Measurements from ENCODE around the gene RHBDD3.
A peak's percentile ranks its signal among the peaks of the same experiment; 100 is the strongest.

RHBDD3 gene

DNA sequence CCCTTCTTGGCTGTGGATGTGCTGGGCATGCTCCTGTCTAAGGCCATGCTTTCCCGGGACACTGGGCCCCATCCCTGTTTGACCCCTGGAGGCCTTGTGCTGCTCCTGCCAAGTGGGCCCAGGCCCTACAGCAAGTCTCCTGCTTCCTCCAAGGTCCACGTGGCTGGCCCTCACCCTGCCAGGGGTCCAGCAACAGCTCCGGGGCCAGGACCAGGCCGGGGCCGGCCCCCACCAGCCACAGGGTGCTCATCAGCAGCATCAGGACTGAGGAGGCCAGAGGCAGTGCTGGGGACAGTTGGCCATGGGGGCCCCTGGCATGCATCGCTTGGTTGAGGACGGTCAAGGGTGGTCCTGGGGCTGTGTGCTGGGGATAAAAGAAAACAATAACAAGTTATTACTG lies 2.5 kb downstream of the RHBDD3 start:
- Histone ChIP-seq H3K79me2 (ENCODE audit: control insufficient read depth, insufficient read depth, low read length) (peaks cover 39% of the 10 kb centered on the region), H3K4me3 (ENCODE audit: low read length) (no peak overlapping the region), H3K18ac (ENCODE audit: low read length) (no peak overlapping the region), H3K27ac (ENCODE audit: low read depth, low read length) (no peak overlapping the region), H3K27me3 (ENCODE audit: insufficient read depth, low read length, poor library complexity) (no peaks in the 10 kb centered on the region), H3K4ac (ENCODE audit: low read depth, low read length) (no peak overlapping the region), H2BK5ac (ENCODE audit: low read length) (no peak overlapping the region), H2BK120ac (ENCODE audit: low read depth, low read length) (no peak overlapping the region), H2BK15ac (replicated peaks; ENCODE audit: low read depth) (no peak overlapping the region), H3K4me2 (ENCODE audit: low read length) (no peak overlapping the region), H3K79me1 (ENCODE audit: low read length) (peaks cover 13% of the 10 kb centered on the region), H4K8ac (ENCODE audit: low read depth, low read length) (no peak overlapping the region), H4K5ac (ENCODE audit: low read length) (no peak overlapping the region), H3K23ac (ENCODE audit: low read length) (no peak overlapping the region), H3K56ac (ENCODE audit: low read length) (no peak overlapping the region), H3K36me3 (ENCODE audit: control insufficient read depth, insufficient read depth, low read length) (peaks cover 13% of the 10 kb centered on the region), H3K9ac (ENCODE audit: low read length) (no peak overlapping the region), H3K4me1 (ENCODE audit: control insufficient read depth, low read depth, low read length) (peaks cover 11% of the 10 kb centered on the region), H2AK5ac (ENCODE audit: low read length) (no peak overlapping the region)
- DNase-seq = no peak
- WGBS (ENCODE audit: extremely low coverage, insufficient coverage, low lambda C conversion rate) = no CpG with 5 or more reads among the region's 7 CpGs

DNA sequence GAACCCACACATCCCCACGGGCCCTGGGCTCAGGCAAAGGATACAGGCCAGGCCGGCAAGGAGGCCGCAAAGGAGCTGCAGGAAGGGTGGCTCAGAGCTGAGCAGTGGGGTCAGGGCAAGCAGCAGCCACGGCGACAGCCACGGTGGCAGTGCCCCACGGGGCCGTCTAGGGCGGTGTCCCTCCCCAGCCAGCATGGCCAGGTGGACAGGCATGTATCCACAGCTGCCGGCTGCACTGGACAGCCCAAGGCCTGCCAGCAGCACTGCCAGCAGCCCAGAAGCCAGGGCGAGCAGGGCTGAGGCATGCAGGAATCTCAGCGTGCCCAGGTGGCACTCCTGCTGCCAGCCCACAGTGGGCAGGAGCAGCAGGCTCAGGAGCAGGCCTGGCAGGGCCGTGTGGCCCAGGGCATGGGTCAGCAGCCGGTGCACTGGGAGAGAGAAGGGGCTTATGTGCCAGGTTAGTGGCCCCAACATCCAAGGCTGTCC lies 3.9 kb downstream of the RHBDD3 start:
- Histone ChIP-seq H2BK120ac (ENCODE audit: low read depth, low read length) (no peak overlapping the region), H3K79me1 (ENCODE audit: low read length) (peaks cover 13% of the 10 kb centered on the region), H3K27me3 (ENCODE audit: insufficient read depth, low read length, poor library complexity) (no peaks in the 10 kb centered on the region), H2AK5ac (ENCODE audit: low read length) (no peak overlapping the region), H3K9ac (ENCODE audit: low read length) (no peak overlapping the region), H3K4me1 (ENCODE audit: control insufficient read depth, low read depth, low read length) (peaks cover 6% of the 10 kb centered on the region), H2BK5ac (ENCODE audit: low read length) (no peak overlapping the region), H4K8ac (ENCODE audit: low read depth, low read length) (no peak overlapping the region), H3K23ac (ENCODE audit: low read length) (no peak overlapping the region), H3K79me2 (ENCODE audit: control insufficient read depth, insufficient read depth, low read length) (peaks cover 25% of the 10 kb centered on the region), H3K4me2 (ENCODE audit: low read length) (no peak overlapping the region), H3K4me3 (ENCODE audit: low read length) (no peak overlapping the region), H3K56ac (ENCODE audit: low read length) (no peak overlapping the region), H3K27ac (ENCODE audit: low read depth, low read length) (no peak overlapping the region), H2BK15ac (replicated peaks; ENCODE audit: low read depth) (no peak overlapping the region), H3K36me3 (ENCODE audit: control insufficient read depth, insufficient read depth, low read length) (peaks cover 10% of the 10 kb centered on the region), H3K18ac (ENCODE audit: low read length) (no peak overlapping the region), H3K4ac (ENCODE audit: low read depth, low read length) (no peak overlapping the region), H4K5ac (ENCODE audit: low read length) (no peak overlapping the region)
- DNase-seq = no peak
- WGBS (ENCODE audit: extremely low coverage, insufficient coverage, low lambda C conversion rate) = no CpG with 5 or more reads among the region's 14 CpGs

DNA sequence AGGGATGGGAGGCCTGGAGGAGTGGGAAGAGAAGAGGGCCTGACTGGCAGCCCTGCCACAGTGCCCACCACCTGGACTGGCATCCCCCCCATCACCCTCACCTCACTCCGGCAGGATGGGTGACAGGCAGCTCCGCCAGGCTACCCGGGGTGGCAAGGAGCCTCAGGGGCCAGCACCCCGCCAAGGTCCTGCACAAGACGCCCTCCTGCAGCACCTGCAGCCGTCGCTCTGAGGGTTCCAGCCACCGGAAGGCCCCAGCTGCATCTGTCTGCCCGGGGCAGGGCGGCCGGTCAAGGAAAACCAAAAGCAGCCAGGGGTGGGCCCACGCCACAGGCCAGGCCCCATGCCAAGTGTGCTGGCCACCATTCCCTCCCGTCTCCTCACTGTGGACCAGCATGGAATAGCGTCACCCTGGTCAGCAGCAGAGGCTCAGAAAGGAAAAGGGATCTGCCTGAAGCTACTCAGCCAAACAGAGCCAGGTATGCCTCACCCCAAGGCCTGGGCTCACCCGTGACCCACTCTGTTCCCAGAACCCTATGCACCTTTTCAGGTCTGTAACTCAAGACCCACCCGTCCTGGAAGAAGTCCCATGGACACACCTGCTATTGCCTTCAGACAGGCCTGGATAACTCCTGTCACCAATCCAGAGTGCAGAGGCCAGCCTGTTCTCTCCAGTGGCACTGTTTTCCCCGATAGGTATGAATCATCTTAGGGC lies 7.0 kb downstream of the RHBDD3 start:
- Histone ChIP-seq H3K79me2 (ENCODE audit: control insufficient read depth, insufficient read depth, low read length) (no peaks in the 10 kb centered on the region), H2BK5ac (ENCODE audit: low read length) (no peak overlapping the region), H3K4ac (ENCODE audit: low read depth, low read length) (no peak overlapping the region), H2AK5ac (ENCODE audit: low read length) (no peak overlapping the region), H2BK120ac (ENCODE audit: low read depth, low read length) (no peak overlapping the region), H4K5ac (ENCODE audit: low read length) (no peak overlapping the region), H3K27me3 (ENCODE audit: insufficient read depth, low read length, poor library complexity) (no peaks in the 10 kb centered on the region), H3K36me3 (ENCODE audit: control insufficient read depth, insufficient read depth, low read length) (peaks cover 7% of the 10 kb centered on the region), H3K4me1 (ENCODE audit: control insufficient read depth, low read depth, low read length) (no peaks in the 10 kb centered on the region), H3K79me1 (ENCODE audit: low read length) (peaks cover 7% of the 10 kb centered on the region), H3K9ac (ENCODE audit: low read length) (no peak overlapping the region), H3K4me2 (ENCODE audit: low read length) (no peak overlapping the region), H4K8ac (ENCODE audit: low read depth, low read length) (no peak overlapping the region), H3K4me3 (ENCODE audit: low read length) (no peak overlapping the region), H3K18ac (ENCODE audit: low read length) (no peak overlapping the region), H3K56ac (ENCODE audit: low read length) (no peak overlapping the region), H3K27ac (ENCODE audit: low read depth, low read length) (no peak overlapping the region), H2BK15ac (replicated peaks; ENCODE audit: low read depth) (no peak overlapping the region), H3K23ac (ENCODE audit: low read length) (no peak overlapping the region)
- WGBS (ENCODE audit: extremely low coverage, insufficient coverage, low lambda C conversion rate) = no CpG with 5 or more reads among the region's 17 CpGs
- no peak for DNase-seq

DNA sequence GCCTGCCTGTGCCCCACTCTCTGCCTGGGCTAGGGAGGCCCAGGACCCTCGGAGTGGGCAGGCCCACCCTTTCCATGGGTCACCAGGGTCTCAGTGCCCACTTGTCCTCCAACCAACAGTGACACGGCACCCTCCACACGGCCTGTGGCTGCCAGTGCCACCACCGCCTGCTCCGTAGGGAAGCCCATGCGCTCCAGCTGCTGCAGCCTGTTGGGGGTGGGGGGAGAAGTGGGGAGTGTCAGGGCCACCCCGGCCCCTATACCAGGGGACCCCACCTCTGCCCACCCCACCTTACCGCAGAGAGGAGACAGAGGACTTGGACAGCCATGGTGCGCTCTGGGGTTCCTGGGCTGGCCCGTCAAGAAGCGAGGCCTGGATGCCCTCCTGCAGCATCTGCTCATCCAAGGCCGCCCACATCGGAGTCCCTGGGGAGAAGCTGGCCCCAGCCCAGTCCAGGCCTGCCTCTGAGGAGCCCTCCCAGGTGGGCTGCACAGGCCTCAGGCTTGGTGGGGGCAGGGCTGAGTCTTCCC lies 7.7 kb downstream of the RHBDD3 start:
- no CpG with 5 or more reads among the region's 13 CpGs for WGBS (ENCODE audit: extremely low coverage, insufficient coverage, low lambda C conversion rate)
- Histone ChIP-seq H3K4me2 (ENCODE audit: low read length) (no peak overlapping the region), H3K79me2 (ENCODE audit: control insufficient read depth, insufficient read depth, low read length) (no peaks in the 10 kb centered on the region), H2BK5ac (ENCODE audit: low read length) (no peak overlapping the region), H3K56ac (ENCODE audit: low read length) (no peak overlapping the region), H3K79me1 (ENCODE audit: low read length) (peaks cover 4% of the 10 kb centered on the region), H3K4me3 (ENCODE audit: low read length) (no peak overlapping the region), H4K5ac (ENCODE audit: low read length) (no peak overlapping the region), H3K27me3 (ENCODE audit: insufficient read depth, low read length, poor library complexity) (no peaks in the 10 kb centered on the region), H2BK120ac (ENCODE audit: low read depth, low read length) (no peak overlapping the region), H3K23ac (ENCODE audit: low read length) (no peak overlapping the region), H4K8ac (ENCODE audit: low read depth, low read length) (no peak overlapping the region), H3K18ac (ENCODE audit: low read length) (no peak overlapping the region), H3K9ac (ENCODE audit: low read length) (no peak overlapping the region), H3K36me3 (ENCODE audit: control insufficient read depth, insufficient read depth, low read length) (peaks cover 5% of the 10 kb centered on the region), H2BK15ac (replicated peaks; ENCODE audit: low read depth) (no peak overlapping the region), H3K27ac (ENCODE audit: low read depth, low read length) (no peak overlapping the region), H3K4ac (ENCODE audit: low read depth, low read length) (no peak overlapping the region), H3K4me1 (ENCODE audit: control insufficient read depth, low read depth, low read length) (no peaks in the 10 kb centered on the region), H2AK5ac (ENCODE audit: low read length) (no peak overlapping the region)
- no peak for DNase-seq

DNA sequence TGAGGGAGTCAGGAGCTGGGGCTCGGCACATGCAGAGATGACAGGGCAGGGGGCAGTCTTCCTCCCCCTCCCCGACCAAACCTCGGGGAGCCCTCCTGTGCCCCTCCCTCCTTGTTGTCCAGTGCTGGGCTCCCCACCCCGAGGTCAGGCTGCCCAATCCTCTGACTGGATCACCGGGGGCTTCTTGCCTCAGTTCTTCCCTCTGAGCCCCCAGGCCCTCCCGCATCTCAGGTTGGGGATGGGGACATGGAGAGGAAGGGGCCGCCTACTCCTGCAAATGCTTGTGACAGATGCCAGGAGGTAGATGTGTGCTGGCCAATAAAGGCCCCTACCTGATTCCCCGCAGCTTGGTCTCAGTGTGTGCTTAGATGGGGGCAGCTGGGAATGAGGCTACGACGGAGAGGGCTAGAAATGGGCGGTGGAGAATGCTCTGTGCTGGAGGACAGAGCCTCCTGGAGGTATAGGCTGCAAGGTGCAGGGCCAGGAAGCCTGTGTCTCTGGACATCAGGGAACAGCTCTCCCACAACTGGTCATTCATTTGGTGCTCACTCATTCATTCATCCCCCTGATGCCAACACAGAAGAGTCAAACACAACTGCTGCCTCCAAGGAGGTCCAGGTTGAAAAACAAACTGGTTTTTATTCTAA lies 8.4 kb downstream of the RHBDD3 start:
- Histone ChIP-seq H3K4me3 (ENCODE audit: low read length) (no peak overlapping the region), H2AK5ac (ENCODE audit: low read length) (no peak overlapping the region), H3K9ac (ENCODE audit: low read length) (no peak overlapping the region), H3K36me3 (ENCODE audit: control insufficient read depth, insufficient read depth, low read length) (peaks cover 4% of the 10 kb centered on the region), H3K23ac (ENCODE audit: low read length) (no peak overlapping the region), H3K56ac (ENCODE audit: low read length) (no peak overlapping the region), H2BK15ac (replicated peaks; ENCODE audit: low read depth) (no peak overlapping the region), H2BK120ac (ENCODE audit: low read depth, low read length) (no peak overlapping the region), H2BK5ac (ENCODE audit: low read length) (no peak overlapping the region), H3K27me3 (ENCODE audit: insufficient read depth, low read length, poor library complexity) (no peaks in the 10 kb centered on the region), H3K18ac (ENCODE audit: low read length) (no peak overlapping the region), H3K4me1 (ENCODE audit: control insufficient read depth, low read depth, low read length) (no peaks in the 10 kb centered on the region), H3K4me2 (ENCODE audit: low read length) (no peak overlapping the region), H4K5ac (ENCODE audit: low read length) (no peak overlapping the region), H3K27ac (ENCODE audit: low read depth, low read length) (no peak overlapping the region), H3K79me1 (ENCODE audit: low read length) (peaks cover 2% of the 10 kb centered on the region), H3K4ac (ENCODE audit: low read depth, low read length) (no peak overlapping the region), H4K8ac (ENCODE audit: low read depth, low read length) (no peak overlapping the region), H3K79me2 (ENCODE audit: control insufficient read depth, insufficient read depth, low read length) (no peaks in the 10 kb centered on the region)
- peak; percentile 61 for DNase-seq
- WGBS (ENCODE audit: extremely low coverage, insufficient coverage, low lambda C conversion rate) = no CpG with 5 or more reads among the region's 11 CpGs

Measured in mesendoderm (in vitro differentiated cells).